ENCODE results near the gene DUSP3. TPM values are rescaled to one million over a fixed set of nuclear protein-coding genes. Genes with fewer than 3 reads are reported as not detected.

The DUSP3 gene
- total RNA-seq, 2 experiments from 2014 or later, result 24.7 to 26.3 TPM

DNA sequence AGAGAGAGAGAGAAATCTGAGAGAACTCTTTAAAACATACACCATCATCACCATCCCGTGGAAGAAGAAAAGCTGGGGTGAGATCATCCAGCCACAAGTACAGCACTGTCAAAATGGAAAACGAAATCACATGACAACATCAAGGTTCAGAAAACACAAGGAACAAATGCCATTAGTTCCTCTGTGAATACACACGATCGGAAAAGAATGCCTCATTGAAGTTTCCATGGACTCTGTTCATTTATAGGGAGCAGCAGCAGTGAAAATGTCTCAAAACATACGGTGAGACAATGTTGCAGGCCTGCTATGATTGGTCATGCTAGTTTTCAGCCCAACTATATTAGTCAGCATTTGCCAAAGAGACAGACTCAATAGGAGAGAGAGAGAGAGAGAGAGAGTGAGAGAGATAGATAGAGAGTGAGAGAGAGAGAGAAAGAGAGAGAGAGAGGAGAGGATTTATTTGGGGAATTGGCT, 5.9 kb upstream of the DUSP3 start:
- DNase-seq (no peak), ATAC-seq (no peak)
- H3K4me3 Mint-ChIP-seq, result no peak overlapping the region
- no peaks in the 10 kb centered on the region for H3K36me3 Mint-ChIP-seq (ENCODE audit: low read depth)
- POLR2A ChIA-PET, result no interaction called here
- no peak overlapping the region for H3K27ac Mint-ChIP-seq
- CTCF ChIA-PET, result interaction anchor here (0.6 to 1.4 kb wide), 4 partner anchors 18 to 62 kb away, joined by 3 to 4 read pairs (median 3); no protein-coding TSS in a partner anchor
- peaks cover 2% of the 10 kb centered on the region for H3K4me1 Mint-ChIP-seq (ENCODE audit: low read depth)
- H3K9me3 Mint-ChIP-seq, result no peaks in the 10 kb centered on the region
- TF ChIP-seq, protein P1, sequence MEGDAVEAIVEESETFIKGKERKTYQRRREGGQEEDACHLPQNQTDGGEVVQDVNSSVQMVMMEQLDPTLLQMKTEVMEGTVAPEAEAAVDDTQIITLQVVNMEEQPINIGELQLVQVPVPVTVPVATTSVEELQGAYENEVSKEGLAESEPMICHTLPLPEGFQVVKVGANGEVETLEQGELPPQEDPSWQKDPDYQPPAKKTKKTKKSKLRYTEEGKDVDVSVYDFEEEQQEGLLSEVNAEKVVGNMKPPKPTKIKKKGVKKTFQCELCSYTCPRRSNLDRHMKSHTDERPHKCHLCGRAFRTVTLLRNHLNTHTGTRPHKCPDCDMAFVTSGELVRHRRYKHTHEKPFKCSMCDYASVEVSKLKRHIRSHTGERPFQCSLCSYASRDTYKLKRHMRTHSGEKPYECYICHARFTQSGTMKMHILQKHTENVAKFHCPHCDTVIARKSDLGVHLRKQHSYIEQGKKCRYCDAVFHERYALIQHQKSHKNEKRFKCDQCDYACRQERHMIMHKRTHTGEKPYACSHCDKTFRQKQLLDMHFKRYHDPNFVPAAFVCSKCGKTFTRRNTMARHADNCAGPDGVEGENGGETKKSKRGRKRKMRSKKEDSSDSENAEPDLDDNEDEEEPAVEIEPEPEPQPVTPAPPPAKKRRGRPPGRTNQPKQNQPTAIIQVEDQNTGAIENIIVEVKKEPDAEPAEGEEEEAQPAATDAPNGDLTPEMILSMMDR (IDR thresholded peaks at IDR 0.05), result no peak
- H3K27me3 Mint-ChIP-seq, result peaks cover 32% of the 10 kb centered on the region
- intact Hi-C loops (cut with micrococcal nuclease), result no loop called here

DNA sequence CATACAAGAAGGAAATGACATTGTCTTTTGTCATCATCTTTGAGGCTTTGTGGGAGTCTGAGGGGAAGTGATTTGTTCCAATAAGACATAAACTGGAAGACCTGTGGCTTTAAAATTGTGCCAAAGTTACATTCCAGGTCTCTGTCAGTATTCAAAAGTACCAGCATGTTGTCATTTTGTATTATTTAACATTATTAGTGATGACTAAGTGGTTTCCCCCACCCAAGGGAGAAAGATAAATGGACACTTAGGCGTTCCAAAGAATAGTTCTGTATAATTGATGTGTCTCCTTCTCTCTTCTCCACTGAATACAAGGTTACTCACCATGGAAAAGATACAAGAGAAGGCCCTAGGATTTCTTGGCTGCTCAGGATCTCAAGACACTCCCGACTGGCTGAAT, 5.3 kb upstream of the DUSP3 start:
- DNase-seq (no peak), ATAC-seq (no peak)
- Mint-ChIP-seq H3K4me3 (no peak overlapping the region), H3K9me3 (no peaks in the 10 kb centered on the region), H3K36me3 (ENCODE audit: low read depth) (no peaks in the 10 kb centered on the region), H3K27me3 (peaks cover 33% of the 10 kb centered on the region), H3K27ac (no peak overlapping the region), H3K4me1 (ENCODE audit: low read depth) (peaks cover 6% of the 10 kb centered on the region)
- CTCF ChIA-PET, result interaction anchor here (0.6 to 1.4 kb wide), 3 partner anchors 18 to 62 kb away, joined by 3 to 4 read pairs (median 3); no protein-coding TSS in a partner anchor
- TF ChIP-seq, protein P1 (IDR thresholded peaks at IDR 0.05), result no peak
- POLR2A ChIA-PET, result no interaction called here
- intact Hi-C loops (cut with micrococcal nuclease), result no loop called here

DNA sequence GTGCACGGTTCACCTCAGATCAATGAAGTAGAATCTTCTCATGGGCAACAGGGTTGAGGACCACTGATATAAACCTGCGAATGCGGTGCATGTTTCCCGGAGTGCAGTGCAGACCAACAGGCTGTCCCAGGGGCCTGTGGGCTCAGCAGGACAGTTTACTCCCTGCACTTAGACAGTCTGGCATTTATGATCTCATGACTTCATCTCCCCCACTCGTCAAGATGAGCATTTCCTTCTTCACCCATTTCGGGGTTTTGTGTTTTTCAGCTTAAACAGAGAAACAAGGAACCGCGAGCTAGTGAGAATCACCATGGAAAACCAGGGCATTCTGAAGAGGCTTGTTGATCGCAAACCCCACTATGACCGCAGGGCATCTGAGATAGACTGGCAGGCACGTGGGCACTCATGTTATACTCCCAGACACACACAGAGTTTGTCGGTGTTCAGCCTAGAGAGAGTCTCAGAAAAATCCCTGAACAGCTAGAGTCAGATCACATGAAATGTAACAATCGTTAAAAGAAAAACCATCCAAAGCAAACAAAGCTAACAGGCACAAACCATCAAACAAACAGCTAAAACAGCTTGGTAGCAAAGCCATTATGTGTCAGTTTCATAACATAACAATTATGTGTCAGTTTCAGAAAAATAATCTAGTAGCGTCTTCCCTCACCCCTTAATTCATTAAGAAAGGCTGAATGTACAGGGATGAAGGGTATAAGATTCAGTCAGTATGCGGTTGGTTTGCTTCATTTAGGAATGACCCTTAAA, 4.3 kb upstream of the DUSP3 start:
- peaks cover 6% of the 10 kb centered on the region for H3K4me1 Mint-ChIP-seq (ENCODE audit: low read depth)
- TF ChIP-seq, protein P1 (IDR thresholded peaks at IDR 0.05), result no peak
- POLR2A ChIA-PET, result interaction anchor here (0.6 kb wide), 1 partner anchor 178 kb away, joined by 3 read pairs; no protein-coding TSS in a partner anchor

DNA sequence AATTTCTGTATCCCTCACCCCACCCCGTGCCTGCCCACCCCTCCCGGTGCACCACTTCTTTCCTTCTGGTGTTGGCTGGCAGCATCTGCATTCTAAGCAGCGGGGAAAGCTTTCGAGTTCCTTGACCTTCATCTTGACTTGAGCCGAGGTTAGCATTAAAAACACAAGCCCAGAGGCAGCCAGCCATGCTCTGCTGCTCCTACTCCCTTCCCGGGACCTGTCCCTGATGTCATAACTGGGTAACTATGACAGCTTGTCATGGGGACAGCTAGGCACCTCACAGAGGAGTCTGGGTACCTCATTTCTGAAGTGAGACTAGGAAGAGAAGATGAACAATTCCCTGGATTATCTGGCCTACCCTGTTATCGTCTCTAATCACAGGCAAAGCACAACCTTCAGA, 1.4 kb upstream of the DUSP3 start, which contains the start of gene CFAP97D1:
TSS of gene CFAP97D1 (plus strand) at position 301 of the 400 bp plus-strand sequence. CDS start at position 329, 28 bp downstream.
- Mint-ChIP-seq H3K27ac (no peak within 1 kb of the TSS), H3K4me1 (ENCODE audit: low read depth) (peaks cover 10% of the 10 kb centered on the region), H3K27me3 (peaks cover 33% of the 10 kb centered on the region), H3K36me3 (ENCODE audit: low read depth) (peaks cover 2% of the 10 kb centered on the region), H3K4me3 (peak within 1 kb of the TSS; percentile 77), H3K9me3 (no peaks in the 10 kb centered on the region)
- no peak for DNase-seq
- CTCF ChIA-PET, result interaction anchor here (0.9 to 1.9 kb wide), 2 partner anchors 14 to 66 kb away, joined by 4 to 8 read pairs; partner anchors contain the start of gene CD300LG
- POLR2A ChIA-PET, result no interaction called here
- intact Hi-C loops (cut with micrococcal nuclease), result no loop called here
- TF ChIP-seq, protein P1 (IDR thresholded peaks at IDR 0.05), result no peak
- ATAC-seq, result no peak

More for the DNA sequence above, 4.3 kb upstream of the DUSP3 start:
- H3K36me3 Mint-ChIP-seq (ENCODE audit: low read depth), result no peaks in the 10 kb centered on the region
- H3K4me3 Mint-ChIP-seq, result no peak overlapping the region
- H3K9me3 Mint-ChIP-seq, result no peaks in the 10 kb centered on the region
- peaks cover 33% of the 10 kb centered on the region for H3K27me3 Mint-ChIP-seq
- H3K27ac Mint-ChIP-seq, result no peak overlapping the region
- ATAC-seq, result no peak
- CTCF ChIA-PET, result interaction anchor here (1.3 kb wide), 1 partner anchor 34 kb away, joined by 3 read pairs; no protein-coding TSS in a partner anchor
- intact Hi-C loops (cut with micrococcal nuclease), result no loop called here
- no peak for DNase-seq

All from activated CD8-positive, alpha-beta T cell treated with anti-CD3 and anti-CD28 coated beads for 36 hours (primary cell).